ENCODE data around the gene KRT6C.

GRCh38 chr12:52434081-52434733 lies 39.4 kb downstream of the KRT6C start, which contains the start of gene KRT75:
- no peak for TF ChIP-seq CTCF (IDR thresholded peaks at IDR 0.05)
- TF ChIP-seq POLR2A (IDR thresholded peaks at IDR 0.05), result no peak
- no peak for TF ChIP-seq POLR2AphosphoS5 (IDR thresholded peaks at IDR 0.05)

Measured in transverse colon (tissue), 4 donors.